Esophagus muscularis mucosa (tissue), 3 donors: ENCODE data around the gene HDAC4.

Experiments
- POLR2A ChIP-seq: fragments of 450-650 bp; IDR thresholded peaks from one replicate; pipeline ENCODE4 v1.6.1; 2017; ENCODE audit warnings: antibody characterized with exemption, moderate library complexity, mild to moderate bottlenecking, low read depth
- POLR2AphosphoS5 ChIP-seq, 2 donors: sonication (generic); formaldehyde crosslinking; IDR thresholded peaks; one replicate each; pipeline ENCODE4 v1.6.1; 2017; ENCODE audit warnings: antibody characterized with exemption in 2 of 2
- TF ChIP-seq, protein P1 (sequence below), 3 experiments: fragments of 200-600 bp in 2 of 3; fragments of 450-650 bp in 1 of 3; sonication (generic) in 2 of 3; IDR thresholded peaks; one replicate each; pipeline ENCODE4 v1.5.1; 2017 to 2019; ENCODE audit warnings: antibody characterized with exemption in 3 of 3, mild to moderate bottlenecking in 2 of 3, moderate library complexity in 1 of 3

DNA sequence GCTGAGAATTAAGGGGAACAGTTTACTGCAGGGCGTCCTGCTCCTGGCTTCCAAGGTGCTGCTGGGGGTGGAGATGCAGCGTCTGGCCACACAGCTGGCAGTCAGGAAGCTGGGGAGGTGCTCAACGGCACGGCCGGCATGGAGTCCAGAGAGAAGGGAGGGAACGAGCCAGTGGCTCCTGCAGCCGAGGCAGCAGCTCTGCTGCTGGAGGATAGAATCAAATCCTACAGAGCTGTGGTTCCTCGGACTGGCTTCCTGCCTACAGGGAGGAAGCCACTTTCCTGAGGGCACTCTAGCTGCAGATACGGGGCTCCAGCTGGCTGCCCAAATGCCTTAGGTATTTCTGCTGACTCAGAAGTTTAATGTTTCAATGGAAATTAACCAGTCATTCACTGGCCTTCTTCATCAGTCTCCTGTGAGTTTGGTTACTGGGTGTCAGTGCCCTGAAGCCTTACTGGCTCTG, 286.7 kb downstream of the HDAC4 start:
- TF ChIP-seq, protein P1, sequence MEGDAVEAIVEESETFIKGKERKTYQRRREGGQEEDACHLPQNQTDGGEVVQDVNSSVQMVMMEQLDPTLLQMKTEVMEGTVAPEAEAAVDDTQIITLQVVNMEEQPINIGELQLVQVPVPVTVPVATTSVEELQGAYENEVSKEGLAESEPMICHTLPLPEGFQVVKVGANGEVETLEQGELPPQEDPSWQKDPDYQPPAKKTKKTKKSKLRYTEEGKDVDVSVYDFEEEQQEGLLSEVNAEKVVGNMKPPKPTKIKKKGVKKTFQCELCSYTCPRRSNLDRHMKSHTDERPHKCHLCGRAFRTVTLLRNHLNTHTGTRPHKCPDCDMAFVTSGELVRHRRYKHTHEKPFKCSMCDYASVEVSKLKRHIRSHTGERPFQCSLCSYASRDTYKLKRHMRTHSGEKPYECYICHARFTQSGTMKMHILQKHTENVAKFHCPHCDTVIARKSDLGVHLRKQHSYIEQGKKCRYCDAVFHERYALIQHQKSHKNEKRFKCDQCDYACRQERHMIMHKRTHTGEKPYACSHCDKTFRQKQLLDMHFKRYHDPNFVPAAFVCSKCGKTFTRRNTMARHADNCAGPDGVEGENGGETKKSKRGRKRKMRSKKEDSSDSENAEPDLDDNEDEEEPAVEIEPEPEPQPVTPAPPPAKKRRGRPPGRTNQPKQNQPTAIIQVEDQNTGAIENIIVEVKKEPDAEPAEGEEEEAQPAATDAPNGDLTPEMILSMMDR (IDR thresholded peaks at IDR 0.05): no peak
- TF ChIP-seq POLR2A: no peak
- peak in 1 of 2 donors; percentile 8 for TF ChIP-seq POLR2AphosphoS5 (IDR thresholded peaks at IDR 0.05)
